Ovary (tissue), 3 donors: ENCODE data around the gene CAPZB.

Source experiments
- CTCF ChIP-seq, 3 donors: fragments of 450-650 bp in 2 of 3; fragments of 200-600 bp in 1 of 3; IDR thresholded peaks; one replicate each; pipeline versions ENCODE4 v1.5.1 to v1.8.0; 2016 to 2022; ENCODE audit warnings: antibody characterized with exemption in 3 of 3, mild to moderate bottlenecking in 1 of 3
- EP300 ChIP-seq: sonication (generic); formaldehyde crosslinking; IDR thresholded peaks from one replicate; pipeline ENCODE4 v1.6.1; 2017; ENCODE audit warnings: antibody characterized with exemption
- POLR2A ChIP-seq: fragments of 450-650 bp; IDR thresholded peaks from one replicate; pipeline ENCODE4 v1.6.1; 2017; ENCODE audit warnings: antibody characterized with exemption, mild to moderate bottlenecking, moderate library complexity
- donor health status: DM: no; HTN: no; CAD: no.

- TF ChIP-seq POLR2A (no peak), CTCF (IDR thresholded peaks at IDR 0.05) (no peak), EP300 (no peak)
Measured at GRCh38 chr1:19483261-19483660, 2.1 kb downstream of the CAPZB start.
